Measurements from ENCODE around the gene PPM1J. TPM values are rescaled to one million over a fixed set of nuclear protein-coding genes. Genes with fewer than 3 reads are reported as not detected.
"Not testable (repeated sequence)": the region's sequence is repeated elsewhere in the genome, so short reads cannot be mapped to it uniquely, and the experiment has no call there.

PPM1J gene, protein sequence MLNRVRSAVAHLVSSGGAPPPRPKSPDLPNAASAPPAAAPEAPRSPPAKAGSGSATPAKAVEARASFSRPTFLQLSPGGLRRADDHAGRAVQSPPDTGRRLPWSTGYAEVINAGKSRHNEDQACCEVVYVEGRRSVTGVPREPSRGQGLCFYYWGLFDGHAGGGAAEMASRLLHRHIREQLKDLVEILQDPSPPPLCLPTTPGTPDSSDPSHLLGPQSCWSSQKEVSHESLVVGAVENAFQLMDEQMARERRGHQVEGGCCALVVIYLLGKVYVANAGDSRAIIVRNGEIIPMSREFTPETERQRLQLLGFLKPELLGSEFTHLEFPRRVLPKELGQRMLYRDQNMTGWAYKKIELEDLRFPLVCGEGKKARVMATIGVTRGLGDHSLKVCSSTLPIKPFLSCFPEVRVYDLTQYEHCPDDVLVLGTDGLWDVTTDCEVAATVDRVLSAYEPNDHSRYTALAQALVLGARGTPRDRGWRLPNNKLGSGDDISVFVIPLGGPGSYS
- 2.5 TPM for total RNA-seq

DNA sequence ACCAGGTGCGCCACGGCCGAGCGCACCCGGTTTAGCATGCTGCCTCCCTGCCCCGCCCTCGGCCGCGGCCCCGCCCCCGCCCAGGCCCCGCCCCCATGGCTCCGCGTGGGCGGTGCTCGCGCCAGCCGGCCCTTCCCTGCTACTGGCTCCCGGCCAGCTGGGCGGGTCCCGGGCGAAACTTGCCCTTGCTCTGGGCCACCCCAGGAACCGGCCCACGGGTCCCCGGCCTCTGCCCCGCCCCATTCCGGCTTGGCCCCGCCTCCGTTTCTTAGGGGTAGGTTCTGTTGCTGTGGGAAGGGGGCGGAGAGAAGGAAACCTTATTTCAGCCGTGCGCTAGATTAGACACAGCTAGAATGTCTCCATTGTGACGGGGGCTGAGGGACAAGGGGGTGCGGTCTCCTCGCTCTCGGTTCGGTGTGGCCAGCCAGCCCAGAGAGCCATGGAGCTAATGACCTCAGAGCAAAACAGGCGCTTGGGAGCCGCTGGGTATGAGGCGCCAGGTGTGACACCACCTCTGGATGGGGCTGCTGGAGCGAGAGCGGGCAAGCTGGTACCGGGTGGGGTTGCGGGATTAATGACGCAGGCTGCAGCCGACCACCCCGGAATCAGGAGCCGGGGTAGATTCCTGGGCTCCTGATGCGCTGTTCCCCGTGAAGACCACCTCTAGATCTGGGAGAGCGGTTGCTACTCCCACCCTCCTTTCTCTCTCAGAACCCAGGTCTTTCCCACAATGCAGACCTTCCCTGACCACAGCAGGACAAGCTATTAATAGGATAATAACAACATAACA is at the start of gene PPM1J:
TSS of gene PPM1J (minus strand) at position 69 of the 790 bp plus-strand sequence. CDS start at position 38, 31 bp downstream.
- peak; percentile 91 for DNase-seq

DNA sequence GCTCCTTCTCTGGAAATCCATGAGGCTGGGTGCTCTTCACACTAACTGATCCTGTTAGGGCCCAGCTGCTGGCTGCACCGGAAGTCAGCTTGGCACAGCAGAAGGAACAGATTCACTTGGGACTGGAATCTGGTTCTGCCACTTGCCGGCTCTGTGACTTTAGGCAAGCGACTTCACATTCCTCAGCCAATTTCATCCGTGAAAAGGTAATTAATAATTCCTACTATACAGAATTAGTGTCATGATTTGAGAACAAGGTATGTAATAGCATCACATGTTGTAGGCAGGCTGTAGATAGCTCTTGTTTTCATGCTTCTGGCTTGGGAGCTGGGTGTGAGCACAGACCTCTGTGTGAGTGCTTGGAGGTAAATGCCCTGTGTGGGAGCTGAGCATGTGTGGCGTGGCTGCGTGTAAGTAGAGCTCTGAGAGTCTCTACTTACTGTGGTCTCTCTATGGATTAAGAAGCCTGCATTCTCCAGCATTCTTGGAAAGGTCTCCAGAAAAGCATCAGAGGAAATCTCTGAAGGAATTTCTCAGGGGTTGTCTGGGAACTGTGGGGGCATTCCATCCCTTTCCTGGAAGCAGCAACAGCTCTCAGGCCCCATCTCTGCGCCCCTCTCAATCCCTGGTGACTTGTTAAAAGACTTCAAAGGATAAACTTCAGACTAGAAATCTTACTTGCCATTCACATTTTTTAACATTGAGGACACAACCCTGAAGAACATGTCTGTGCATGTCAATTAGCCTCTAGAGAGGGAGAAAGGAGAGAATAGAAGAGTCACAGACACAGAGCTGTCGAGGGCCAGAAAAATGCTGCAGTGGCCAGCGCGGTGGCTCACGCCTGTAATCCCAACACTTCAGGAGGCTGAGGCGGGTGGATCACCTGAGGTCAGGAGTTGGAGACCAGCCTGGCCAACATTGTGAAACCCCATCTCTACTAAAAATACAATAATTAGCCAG is 47.7 kb upstream of the PPM1J start:
- peak; percentile 54 for DNase-seq

DNA sequence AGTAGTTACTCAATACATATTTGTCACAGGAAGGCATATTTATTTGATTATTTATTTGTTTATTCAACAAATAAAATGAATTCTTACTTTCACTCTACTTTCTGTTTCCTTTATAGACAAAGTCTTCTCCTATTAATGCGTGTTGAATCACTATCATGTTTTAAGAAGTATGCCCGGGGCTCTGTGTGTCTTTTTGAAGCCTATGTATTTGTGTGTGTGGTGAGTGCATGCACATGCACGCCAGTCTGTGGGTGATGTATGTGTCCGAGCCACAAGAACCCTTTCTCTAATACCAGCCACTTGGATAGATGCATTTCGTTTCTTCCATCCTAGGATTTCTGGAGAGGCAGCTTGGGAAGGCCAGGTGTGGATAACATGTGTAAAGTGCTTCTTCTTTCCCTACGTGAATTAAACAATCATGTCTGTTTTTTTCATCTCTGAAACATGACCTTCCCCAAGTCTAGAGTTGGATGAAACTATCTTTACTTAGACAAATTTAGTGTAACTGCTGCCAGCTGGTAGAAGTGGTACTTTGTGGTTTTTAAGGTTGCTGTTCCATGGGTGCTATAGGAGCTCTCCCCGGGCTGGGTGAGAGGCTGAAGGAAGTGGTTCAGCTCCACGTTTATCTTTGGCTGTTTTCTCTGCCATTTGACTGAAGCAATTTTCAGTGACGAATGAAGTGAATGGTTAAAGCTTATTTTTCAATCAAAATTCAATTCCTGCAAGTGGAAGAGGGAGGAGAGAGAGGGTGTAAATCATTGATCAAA is 46.8 kb upstream of the PPM1J start:
- DNase-seq = no peak

DNA sequence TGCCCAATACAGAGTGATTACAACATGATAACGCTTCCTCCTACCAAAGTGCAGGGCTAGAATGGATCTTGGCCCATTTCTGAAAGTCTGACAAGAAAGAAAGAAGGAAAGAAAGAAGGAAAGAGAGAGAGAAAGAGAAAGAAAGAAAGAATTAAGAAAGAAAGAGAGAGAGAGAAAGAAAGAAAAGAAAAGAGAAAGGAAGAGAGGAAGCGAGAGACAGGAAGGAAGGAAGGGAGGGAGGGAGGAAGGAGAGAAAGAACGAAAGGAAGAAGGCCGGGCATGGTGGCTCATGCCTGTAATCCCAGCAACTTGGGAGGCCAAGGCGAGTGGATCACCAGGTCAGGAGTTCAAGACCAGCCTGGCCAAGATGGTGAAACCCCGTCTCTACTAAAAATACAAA is 44.1 kb upstream of the PPM1J start:
- DNase-seq = no peak

DNA sequence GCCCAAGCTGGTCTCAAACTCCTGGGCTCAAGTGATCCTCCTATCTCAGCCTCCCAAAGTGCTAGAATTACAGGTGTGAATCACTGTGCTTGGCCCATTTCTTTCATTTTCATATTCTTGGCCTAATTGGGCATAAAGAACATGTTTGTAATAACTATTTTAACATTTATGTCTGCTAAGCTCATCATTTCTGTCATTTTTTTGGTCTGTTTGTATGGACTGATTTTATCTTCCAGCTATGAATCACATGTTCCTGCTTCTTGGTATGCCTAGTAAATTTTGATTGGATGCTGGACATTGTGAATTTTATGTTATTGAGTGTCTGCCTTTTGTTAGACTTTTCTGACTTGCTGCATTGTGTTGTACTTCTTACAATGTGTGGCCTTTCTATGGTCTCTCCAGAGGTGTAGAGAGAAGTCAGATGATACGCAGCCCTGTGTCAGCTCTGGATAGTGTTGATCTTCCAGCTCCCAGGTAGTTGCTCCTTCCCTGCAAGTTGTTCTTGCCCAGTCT is 39.0 kb upstream of the PPM1J start:
- DNase-seq = no peak

DNA sequence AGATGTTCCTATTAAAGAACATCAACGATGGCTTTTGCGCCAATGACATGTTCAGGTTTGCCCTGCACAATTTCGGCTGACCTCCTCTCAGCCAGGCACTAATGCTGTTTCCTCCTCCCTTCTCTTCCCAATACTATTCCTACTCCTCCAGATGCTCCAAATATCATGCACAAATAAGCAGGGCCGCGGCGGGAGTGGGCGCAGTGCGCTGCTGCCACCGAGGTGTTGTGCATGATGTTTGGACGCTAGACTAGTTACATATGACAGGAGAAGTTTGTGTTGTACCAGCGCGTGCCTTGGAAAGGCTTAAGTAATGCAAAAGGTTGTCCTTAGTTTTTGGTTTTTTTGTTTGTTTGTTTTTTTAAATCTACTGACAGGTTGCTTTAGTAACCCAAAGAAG is 33.3 kb upstream of the PPM1J start:
- no peak for DNase-seq

DNA sequence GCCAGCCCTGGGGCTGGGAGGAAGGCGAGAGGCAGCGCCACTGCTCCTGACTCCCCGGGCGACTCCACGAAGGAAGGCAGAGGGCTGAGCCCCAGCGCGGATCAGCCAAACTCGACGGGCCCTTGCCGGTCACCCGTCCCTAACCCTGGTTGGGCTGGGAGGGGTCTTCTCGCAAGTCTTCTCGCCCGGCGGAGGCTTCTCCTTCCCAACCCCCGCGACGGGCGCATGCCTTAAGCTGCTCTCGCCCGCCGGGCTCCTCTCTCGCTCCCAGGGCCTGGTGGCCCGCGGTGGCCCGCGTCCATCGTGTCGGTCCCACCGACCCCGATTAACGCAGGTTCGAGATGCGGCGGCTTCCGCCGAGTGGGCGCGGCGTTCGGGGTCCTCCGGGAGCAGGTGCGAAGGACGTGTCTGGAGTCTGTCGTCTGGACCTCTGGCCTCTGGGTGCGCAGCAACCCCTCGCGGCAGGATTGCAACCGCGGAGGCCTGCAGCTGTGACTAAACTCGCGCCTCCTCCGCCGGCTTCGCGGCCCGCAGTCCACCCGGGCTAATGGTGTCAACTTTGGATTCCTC is 29.0 kb upstream of the PPM1J start:
- peak; percentile 54 for DNase-seq

DNA sequence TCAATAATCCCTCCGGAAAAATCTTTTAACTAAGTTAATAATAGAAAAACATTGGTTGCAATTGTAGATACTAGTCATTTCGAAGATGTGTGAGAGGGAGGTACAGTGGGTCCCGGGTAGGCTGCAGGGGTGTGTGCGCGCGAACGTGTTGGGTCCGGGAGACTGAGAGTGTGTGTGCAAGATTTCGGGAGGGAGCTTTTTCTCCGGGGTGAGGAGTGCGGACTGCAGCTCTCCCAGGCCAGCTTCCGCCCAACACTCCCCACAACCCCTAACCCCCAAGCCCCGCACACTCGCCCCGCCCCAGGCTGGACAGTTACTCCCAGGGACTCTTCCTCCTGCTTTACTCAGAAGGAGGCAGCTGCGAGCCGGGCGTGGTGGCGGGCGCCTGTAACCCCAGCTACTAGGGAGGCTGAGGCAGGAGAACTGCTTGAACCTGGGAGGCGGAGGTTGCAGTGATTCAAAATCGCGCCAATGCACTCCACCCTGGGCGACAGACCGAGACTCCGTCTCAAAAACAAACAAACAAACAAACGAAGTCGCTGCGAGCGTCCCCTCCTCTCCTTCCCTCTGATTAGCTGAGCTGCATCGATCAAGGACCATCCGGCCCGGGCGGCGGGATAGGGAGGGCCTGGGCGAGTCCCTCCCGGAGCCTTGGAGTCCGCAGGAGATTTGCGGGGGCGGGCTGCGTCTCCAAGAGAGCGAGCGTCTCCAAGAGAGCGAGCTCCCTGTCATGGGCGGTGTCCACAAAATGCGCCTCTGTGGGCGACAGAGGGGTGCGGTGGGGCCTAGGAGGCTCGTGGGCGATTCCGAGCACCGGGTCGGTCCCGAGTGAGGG is 28.3 kb upstream of the PPM1J start:
- DNase-seq = no peak

DNA sequence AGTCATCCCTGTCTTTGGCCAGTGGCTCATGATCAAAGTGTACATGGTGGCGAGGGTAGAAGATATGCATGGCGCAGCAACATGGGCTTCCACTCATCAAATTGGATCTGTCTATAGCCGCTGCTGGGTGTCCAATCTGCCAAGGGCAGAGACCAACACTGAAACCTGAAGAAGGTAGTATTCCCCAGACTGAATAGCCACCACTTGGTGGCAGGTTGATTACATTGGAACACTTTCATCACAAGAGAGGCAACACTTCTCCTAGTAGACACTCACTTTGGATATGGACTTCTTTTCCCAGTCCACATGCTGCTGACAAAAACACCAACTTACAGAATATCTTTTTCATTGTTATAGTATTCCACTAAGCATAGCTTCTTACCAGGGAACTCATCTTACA is 22.4 kb upstream of the PPM1J start:
- DNase-seq = no peak

DNA sequence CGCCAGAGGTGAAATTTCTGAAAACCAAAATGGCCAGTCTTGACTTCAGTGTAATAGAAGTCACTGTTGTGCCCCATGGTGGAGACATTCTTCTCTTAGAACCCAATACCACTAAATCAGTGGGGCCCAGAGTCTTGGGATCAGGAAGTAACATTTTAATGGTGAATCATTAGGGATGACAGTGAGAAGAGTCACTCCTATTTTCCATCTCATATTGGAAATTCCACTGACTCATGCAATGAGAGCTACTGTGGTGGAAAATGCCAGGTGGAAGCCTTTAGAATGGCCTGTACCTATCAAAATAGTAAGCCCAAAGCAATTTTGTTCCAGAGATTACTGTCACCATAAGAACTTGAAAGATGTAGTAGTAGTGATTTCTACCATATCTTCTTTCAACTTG is 20.6 kb upstream of the PPM1J start:
- no peak for DNase-seq

DNA sequence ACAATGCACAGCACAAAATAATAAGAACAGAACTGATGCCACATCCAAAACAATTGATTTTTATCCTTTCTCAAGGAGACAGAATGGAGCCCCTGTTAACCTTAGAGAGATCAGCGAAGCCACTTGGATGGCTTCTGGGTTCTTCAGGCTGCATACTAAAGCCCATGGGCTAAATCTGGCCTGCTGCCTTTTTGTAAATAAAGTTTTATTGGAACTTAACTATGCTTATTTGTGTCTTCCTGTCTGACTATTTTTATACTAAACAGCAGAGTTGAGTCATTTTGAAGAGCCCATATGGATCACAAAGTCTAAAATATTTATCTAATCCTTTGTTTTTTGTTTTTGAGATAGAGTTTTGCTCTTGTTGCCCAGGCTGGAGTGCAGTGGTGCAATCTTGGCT is 16.3 kb upstream of the PPM1J start:
- no peak for DNase-seq

DNA sequence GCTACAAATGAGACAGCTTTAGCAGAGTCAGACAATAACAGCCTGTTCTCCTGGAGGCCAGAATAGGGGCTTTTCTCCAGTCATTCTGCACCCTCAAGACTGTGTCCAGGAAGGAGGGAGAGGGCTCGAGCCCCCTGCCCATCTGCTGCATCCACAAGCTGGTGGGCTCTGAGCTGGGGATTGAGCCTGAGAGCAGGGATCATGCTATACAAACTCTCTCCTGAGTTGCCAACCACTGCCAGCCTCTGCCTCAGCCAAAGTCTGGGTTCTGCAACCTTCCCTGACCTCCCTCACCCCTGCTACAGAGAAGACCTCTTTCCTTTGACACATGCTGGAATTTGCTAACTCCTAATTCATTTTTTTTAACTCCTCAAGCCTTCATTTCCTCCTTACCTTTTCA is 14.8 kb upstream of the PPM1J start:
- no peak for DNase-seq

DNA sequence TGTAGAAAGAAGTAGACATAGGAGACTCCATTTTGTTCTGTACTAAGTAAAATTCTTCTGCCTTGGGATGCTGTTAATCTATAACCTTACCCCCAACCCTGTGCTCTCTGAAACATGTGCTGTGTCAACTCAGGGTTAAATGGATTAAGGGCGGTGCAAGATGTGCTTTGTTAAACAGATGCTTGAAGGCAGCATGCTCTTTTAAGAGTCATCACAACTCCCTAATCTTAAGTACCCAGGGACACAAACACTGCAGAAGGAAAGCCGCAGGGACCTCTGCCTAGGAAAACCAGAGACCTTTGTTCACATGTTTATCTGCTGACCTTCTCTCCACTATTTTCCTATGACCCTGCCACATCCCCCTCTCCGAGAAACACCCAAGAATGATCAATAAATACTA is 13.9 kb upstream of the PPM1J start:
- DNase-seq = not testable (repeated sequence)

DNA sequence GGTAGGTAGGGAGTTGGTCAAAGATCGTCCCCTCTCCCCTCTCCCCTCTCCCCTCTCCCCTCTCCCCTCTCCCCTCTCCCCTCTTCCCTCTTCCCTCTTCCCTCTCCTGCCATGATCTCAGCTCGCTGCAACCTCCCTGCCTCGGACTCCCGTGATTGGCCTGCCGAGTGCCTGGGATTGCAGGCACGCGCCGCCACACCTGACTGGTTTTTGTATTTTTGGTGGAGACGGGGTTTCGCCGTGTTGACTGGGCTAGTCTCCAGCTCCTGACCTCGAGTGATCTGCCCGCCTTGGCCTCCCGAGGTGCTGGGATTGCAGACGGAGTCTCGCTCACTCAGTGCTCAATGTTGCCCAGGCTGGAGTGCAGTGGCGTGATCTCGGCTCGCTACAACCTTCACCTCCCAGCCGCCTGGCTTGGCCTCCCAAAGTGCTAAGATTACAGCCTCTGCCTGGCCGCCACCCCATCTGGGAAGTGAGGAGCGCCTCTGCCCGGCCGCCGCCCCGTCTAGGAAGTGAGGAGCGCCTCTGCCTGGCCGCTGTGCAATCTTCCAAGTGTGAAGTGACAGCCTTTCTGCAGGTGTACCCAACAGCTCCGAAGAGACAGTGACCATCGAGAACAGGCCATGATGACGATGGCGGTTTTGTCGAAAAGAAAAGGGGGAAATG is 13.3 kb upstream of the PPM1J start:
- DNase-seq = not testable (repeated sequence)

DNA sequence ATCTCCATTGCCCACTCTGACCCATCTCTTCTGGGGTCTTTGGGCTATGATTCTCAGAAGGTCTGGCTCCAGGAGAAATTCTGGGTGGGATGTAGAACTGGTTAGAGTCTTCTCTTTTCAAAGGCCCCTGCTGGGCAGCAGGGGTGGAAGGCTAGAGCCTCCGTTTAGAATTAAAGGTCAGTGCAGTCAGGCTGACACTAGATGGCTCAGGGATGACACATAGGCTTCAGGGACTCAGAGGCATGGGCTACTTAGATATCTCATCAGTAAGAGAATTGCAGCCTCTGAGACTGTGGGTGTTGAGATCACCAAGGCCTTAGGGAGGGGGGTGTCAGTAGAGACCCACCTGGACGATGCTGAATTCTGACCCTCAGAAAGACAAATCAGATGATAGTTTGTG is 12.6 kb upstream of the PPM1J start:
- DNase-seq = no peak

DNA sequence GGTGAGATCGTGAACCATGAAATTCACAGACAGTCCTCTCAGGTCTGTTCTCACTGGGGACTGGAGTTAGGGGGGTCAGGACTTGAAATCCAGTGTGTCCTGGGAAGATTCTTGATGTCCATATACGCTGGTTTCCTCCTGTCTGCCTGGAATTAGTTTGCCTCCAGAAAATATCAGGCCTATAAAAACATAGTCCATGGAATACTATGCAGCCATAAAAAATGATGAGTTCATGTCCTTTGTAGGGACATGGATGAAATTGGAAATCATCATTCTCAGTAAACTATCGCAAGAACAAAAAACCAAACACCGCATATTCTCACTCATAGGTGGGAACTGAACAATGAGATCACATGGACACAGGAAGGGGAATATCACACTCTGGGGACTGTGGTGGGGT is 9.1 kb upstream of the PPM1J start:
- not testable (repeated sequence) for DNase-seq

DNA sequence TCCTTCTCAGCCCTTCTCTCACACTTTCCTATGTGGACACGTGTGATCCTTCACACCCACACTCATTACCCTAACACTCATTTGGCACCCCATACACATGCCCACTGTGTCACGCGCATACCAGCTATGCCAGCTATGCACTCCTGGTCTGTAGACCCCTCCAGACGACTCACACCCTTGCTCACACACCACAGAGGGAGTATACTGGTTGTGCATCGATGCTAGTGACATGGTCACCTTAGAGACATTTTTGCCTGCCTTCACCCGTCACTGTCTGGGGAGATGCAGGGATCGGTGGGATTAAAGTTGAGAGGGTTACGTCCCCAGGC is 8.3 kb upstream of the PPM1J start:
- no peak for DNase-seq

DNA sequence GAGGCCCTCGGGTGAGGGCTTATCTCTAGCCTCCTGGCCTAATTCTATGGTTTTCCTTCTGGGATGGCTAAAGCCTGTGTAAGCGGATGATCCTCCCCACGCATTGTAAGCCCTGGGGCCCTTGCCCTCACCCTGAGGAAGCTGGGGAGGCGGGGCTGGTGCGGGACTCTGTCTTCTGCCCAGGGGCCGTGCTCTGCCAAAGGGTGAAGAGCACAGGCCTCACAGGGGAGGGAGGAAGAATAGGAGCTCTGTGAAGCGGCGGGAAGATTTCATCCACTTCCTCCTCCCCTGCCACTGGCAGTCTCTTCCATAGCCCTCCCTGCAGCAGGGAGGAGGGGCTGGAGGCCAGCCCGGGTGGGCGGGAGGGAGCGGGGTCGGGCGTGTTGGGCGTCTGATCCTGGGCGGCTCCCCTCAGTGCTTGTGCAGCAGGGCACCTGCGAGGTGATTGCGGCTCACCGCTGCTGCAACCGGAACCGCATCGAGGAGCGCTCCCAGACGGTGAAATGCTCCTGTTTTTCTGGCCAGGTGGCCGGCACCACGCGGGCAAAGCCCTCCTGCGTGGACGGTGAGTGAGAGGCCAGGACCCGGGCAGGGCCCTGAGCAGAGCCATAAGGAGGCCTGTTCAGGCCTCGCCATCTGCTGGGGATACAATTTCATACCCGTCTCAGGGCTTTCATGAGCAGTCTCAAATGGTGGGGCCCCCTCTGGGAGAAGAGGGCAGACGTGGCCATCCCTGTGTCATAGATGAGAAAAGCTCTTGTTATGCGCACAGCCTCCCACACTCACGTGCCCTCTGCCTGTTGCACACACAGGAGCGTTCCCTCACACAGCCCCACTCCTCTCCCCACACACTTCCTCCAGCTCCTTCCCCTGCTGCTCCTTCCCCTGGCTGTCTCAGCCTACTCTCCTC is 7.7 kb upstream of the PPM1J start:
- DNase-seq = peak; percentile 65
